Measurements from ENCODE around the gene CCDC188. TPM values are rescaled to one million over a fixed set of nuclear protein-coding genes. Genes with fewer than 3 reads are reported as not detected.

CCDC188 gene
- total RNA-seq, 2 donors from 2014 or later = not detected

DNA sequence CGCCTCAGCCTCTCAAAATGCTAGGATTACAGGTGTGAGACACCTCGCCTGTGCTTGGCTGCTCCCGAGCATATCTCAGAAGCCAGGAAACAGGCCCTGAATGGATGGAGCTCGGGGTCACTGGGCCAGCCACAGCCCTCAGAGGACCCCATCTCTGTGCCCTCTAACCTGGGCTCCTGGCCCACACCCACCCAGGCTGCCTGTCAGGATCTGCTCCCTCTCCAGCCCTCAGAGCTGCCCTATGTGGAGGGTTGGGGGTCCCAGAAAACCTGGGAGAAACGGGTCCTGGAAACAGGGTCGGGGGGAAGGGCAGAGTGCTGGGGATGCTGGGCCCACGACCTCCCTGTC is 5.2 kb upstream of the CCDC188 start:
- Histone ChIP-seq H3K9ac (ENCODE audit: extremely low read depth, low read length, poor library complexity, severe bottlenecking) (no peak overlapping the region), H3K27me3 (ENCODE audit: control insufficient read depth, insufficient read depth, low read length, poor library complexity, severe bottlenecking) (no peaks in the 10 kb centered on the region), H3K36me3 (ENCODE audit: control insufficient read depth, insufficient read depth, low read length) (no peaks in the 10 kb centered on the region), H3K9me3 (ENCODE audit: control insufficient read depth, low read length) (no peaks in the 10 kb centered on the region), H3K4me3 (ENCODE audit: low read length) (no peak overlapping the region), H3K27ac (ENCODE audit: low read depth, low read length) (peak overlapping the region; percentile 44), H3K4me1 (ENCODE audit: control insufficient read depth, insufficient read depth, low read length) (no peaks in the 10 kb centered on the region)
- peaks cover 2% of the 10 kb centered on the region for H3K4me1 Mint-ChIP-seq
- no peak for DNase-seq
- TF ChIP-seq, protein P1, sequence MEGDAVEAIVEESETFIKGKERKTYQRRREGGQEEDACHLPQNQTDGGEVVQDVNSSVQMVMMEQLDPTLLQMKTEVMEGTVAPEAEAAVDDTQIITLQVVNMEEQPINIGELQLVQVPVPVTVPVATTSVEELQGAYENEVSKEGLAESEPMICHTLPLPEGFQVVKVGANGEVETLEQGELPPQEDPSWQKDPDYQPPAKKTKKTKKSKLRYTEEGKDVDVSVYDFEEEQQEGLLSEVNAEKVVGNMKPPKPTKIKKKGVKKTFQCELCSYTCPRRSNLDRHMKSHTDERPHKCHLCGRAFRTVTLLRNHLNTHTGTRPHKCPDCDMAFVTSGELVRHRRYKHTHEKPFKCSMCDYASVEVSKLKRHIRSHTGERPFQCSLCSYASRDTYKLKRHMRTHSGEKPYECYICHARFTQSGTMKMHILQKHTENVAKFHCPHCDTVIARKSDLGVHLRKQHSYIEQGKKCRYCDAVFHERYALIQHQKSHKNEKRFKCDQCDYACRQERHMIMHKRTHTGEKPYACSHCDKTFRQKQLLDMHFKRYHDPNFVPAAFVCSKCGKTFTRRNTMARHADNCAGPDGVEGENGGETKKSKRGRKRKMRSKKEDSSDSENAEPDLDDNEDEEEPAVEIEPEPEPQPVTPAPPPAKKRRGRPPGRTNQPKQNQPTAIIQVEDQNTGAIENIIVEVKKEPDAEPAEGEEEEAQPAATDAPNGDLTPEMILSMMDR (conservative IDR thresholded peaks at IDR 0.05) = no peak
- no peaks in the 10 kb centered on the region for H3K27me3 Mint-ChIP-seq (ENCODE audit: insufficient read depth)
- H3K36me3 Mint-ChIP-seq (ENCODE audit: low read depth) = no peaks in the 10 kb centered on the region
- no peak overlapping the region for H3K4me3 Mint-ChIP-seq
- H3K9me3 Mint-ChIP-seq = no peaks in the 10 kb centered on the region
- 86 to 88% methylated on average over 6 to 7 of the region's 7 CpGs for WGBS, 2 experiments (ENCODE audit: insufficient coverage in 1 of 2, insufficient read length in 1 of 2)
- no peak overlapping the region for H3K27ac Mint-ChIP-seq

DNA sequence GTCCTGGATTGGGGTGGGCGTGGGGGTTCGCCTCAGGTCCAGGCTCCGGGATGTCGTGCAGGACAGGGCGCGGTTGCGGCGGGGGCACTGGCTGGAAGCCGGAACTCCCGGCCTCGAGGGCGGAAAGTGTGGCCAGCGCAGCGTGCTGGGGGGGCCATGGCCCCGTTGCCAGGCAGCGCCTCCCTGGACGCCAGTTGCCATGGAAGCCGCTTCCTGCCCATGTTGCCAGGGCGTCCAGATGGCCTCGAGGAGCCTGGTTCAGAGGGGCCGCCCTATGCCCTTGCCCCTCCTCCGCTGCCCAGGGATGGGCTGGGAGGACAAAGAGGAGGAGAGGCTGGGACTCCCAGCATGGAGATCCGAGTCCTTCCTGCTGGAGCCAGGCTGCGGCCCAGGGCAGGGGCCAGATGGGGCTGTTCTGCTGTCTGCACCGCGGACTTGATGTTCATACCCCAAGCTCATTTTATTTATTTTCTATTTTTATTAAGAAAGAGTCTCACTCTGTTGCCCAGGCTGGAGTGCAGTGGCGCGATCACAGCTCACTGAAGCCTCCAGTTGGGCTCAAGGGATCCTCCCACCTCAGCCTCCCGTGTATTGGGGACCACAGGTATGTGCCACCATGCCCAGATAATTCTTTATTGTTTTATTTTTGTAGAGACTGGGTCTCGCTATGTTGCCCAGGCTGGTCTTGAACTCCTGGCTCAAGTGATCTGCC is 4.6 kb upstream of the CCDC188 start:
- TF ChIP-seq, protein P1 (conservative IDR thresholded peaks at IDR 0.05) = no peak
- Mint-ChIP-seq H3K4me1 (peaks cover 2% of the 10 kb centered on the region), H3K27ac (no peak overlapping the region), H3K9me3 (no peaks in the 10 kb centered on the region), H3K27me3 (ENCODE audit: insufficient read depth) (no peaks in the 10 kb centered on the region), H3K4me3 (no peak overlapping the region), H3K36me3 (ENCODE audit: low read depth) (no peaks in the 10 kb centered on the region)
- no peak overlapping the region for H3K9ac ChIP-seq (ENCODE audit: extremely low read depth, low read length, poor library complexity, severe bottlenecking)
- H3K27me3 ChIP-seq (ENCODE audit: control insufficient read depth, insufficient read depth, low read length, poor library complexity, severe bottlenecking) = no peaks in the 10 kb centered on the region
- H3K27ac ChIP-seq (ENCODE audit: low read depth, low read length) = peak overlapping the region; percentile 44
- DNase-seq = no peak
- no peaks in the 10 kb centered on the region for H3K36me3 ChIP-seq (ENCODE audit: control insufficient read depth, insufficient read depth, low read length)
- no peaks in the 10 kb centered on the region for H3K4me1 ChIP-seq (ENCODE audit: control insufficient read depth, insufficient read depth, low read length)
- no peaks in the 10 kb centered on the region for H3K9me3 ChIP-seq (ENCODE audit: control insufficient read depth, low read length)
- H3K4me3 ChIP-seq (ENCODE audit: low read length) = no peak overlapping the region
- WGBS, 2 experiments (ENCODE audit: insufficient coverage in 1 of 2, insufficient read length in 1 of 2) = 75 to 89% methylated on average over 14 to 30 of the region's 30 CpGs

DNA sequence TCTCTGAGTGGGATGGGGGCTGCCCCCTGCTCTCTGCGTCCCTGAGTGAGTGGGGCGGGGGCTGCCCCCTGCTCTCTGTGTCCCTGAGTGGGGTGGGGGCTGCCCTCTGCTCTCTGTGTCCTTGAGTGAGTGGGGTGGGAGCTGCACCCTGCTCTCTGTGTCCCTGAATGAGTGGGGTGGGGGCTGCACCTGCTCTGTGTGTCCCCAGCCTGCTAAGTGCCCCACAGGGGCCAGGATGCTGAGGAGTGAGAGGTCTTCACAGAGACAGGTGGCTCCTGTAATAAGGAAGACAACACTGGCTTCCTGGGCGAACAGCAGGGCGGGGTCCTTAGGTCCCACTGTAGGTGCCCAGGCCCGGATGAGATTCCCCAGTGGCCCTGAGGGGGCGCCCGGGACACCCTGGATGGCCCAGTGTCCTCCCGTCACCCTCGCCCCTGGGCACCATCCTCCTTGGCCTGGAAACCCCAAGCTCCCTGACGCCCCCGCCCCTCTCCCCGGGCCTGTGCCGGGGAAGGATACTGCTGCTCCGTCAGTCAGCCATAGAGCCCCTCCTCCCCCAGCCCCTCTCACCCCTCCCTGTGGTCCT is 3.8 kb upstream of the CCDC188 start:
- Histone ChIP-seq H3K9ac (ENCODE audit: extremely low read depth, low read length, poor library complexity, severe bottlenecking) (no peak overlapping the region), H3K9me3 (ENCODE audit: control insufficient read depth, low read length) (no peaks in the 10 kb centered on the region), H3K27me3 (ENCODE audit: control insufficient read depth, insufficient read depth, low read length, poor library complexity, severe bottlenecking) (no peaks in the 10 kb centered on the region), H3K4me1 (ENCODE audit: control insufficient read depth, insufficient read depth, low read length) (no peaks in the 10 kb centered on the region), H3K4me3 (ENCODE audit: low read length) (no peak overlapping the region), H3K36me3 (ENCODE audit: control insufficient read depth, insufficient read depth, low read length) (no peaks in the 10 kb centered on the region), H3K27ac (ENCODE audit: low read depth, low read length) (peak overlapping the region; percentile 17)
- 84 to 93% methylated on average over 8 to 14 of the region's 14 CpGs for WGBS, 2 experiments (ENCODE audit: insufficient coverage in 1 of 2, insufficient read length in 1 of 2)
- DNase-seq = peak; percentile 66
- no peak overlapping the region for H3K4me3 Mint-ChIP-seq
- no peaks in the 10 kb centered on the region for H3K27me3 Mint-ChIP-seq (ENCODE audit: insufficient read depth)
- no peaks in the 10 kb centered on the region for H3K36me3 Mint-ChIP-seq (ENCODE audit: low read depth)
- no peak overlapping the region for H3K27ac Mint-ChIP-seq
- TF ChIP-seq, protein P1 (conservative IDR thresholded peaks at IDR 0.05) = peak; percentile 40
- no peaks in the 10 kb centered on the region for H3K9me3 Mint-ChIP-seq
- peaks cover 2% of the 10 kb centered on the region for H3K4me1 Mint-ChIP-seq
